Activated CD4-positive, CD25-positive, alpha-beta regulatory T cell (primary cell): ENCODE results near the gene ITLN1.
A peak's percentile ranks its signal among the peaks of the same experiment; 100 is the strongest.

Source experiments
- DNase-seq, 4 experiments: peaks; one replicate each; lab custom pipeline; 2025; lab: John Stamatoyannopoulos, UW

Gene ITLN1

DNA sequence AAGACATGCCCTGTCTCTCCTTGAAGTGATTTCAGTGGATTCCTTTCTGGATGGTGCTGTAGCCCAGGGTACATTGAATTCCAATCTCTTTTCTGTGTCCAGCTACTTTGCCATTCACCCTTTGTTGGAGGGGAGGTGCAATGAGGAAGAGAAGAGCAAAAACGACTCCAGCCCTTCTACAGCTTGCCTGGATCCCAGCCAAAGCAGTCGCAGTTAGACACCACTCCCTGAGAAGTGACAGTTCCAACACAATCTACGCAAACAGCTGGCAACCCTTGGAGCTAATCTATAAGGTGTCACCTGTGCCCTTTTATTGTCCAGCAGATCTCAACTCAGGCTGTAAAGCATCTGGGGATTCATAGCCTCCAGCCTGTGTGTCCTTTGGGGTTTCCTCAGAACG lies 26.9 kb downstream of the ITLN1 start:
- DNase-seq: no peak

DNA sequence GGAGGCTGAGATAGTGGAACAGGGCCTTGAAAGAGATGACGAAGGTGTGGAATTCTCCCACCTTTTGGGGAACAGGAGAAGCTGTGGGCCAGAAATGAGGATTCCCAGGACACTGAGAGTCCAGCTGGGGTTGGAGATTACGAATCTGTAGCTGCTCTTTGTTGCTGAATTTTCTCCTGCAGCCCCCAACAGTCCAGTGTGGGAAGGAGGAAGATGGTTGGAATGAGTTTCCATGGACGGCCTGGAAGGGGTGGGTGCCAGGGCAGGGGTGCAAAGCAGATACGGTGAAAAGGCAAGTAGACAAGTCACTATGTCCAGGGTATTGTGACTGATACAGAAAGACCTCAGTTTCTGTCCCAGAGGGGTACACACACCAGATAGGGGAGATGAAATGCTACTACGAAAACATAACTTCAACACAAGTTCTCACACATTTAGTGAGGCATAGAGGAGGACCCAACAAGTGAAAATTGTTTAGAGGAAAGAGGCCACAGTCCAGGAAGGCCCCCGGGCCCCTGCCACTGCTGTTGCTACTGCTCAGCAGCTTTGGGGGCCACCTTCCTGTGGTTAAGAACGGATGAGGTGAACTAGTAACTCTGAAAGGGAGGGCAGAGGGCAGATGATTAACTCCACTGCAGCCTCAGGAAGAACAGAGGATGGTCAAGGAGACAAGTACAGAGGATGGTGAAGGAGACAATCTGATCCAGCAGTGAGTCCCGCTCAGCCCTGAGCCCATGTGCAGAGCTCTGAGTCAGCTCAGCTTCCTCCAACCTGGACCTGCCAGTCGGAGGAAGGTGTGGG lies 29.6 kb downstream of the ITLN1 start:
- DNase-seq: no peak

DNA sequence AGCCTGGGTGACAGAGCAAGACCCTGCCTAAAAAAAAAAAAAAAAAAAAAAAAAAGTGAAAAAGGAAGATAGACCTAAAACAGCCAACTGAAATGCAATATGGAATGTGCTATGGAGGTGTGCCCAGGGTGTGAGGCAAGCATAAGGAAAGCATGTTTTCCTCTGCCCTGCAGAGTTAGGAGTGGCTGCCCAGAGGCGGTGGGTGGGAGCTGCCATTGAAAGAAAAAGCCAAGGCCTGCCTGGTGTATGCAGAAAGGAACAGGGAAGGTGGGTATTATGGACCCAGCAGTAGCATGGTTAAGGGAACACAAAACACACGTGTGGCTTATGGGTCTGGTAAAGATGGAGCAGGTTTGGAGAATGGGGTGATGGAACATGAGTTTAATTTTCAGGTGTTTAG lies 31.2 kb downstream of the ITLN1 start:
- no peak for DNase-seq

DNA sequence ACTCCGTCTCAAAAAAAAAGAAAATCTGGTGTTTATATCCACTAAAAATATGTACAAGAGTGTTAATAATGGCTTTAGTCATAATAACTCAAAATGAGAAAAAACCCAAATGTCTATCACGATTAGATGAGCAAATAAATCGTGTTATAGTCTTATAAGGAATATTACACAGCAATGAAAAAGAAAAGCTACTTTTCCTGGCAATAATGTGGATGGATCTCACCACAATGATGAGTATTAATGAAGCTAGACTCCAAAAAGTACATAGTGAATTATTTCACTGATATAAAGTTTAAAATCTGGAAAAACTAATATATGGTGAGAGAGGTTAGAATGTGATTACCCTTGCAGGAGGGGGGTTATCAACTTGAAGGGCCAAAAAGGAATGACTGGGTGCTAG lies 32.0 kb downstream of the ITLN1 start:
- DNase-seq: no peak

DNA sequence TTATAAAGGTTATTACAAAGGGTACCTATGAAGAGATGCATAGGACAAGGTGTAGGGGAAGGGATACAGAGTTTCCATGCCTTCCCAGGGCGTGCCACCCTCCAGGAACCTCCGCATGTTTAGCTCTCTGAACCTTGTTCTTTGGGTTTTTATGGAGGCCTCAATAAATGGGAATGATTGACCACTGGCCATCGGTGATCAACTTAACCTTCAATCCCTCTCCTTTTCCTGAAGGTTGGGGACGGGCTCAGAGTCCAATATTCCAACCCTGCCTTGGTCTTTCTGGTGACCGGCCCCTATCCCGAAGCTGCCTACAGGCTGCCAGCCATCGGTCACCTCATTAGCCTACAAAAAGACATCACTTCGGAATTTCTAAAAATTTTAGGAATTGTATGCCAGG lies 34.0 kb downstream of the ITLN1 start:
- DNase-seq: no peak

DNA sequence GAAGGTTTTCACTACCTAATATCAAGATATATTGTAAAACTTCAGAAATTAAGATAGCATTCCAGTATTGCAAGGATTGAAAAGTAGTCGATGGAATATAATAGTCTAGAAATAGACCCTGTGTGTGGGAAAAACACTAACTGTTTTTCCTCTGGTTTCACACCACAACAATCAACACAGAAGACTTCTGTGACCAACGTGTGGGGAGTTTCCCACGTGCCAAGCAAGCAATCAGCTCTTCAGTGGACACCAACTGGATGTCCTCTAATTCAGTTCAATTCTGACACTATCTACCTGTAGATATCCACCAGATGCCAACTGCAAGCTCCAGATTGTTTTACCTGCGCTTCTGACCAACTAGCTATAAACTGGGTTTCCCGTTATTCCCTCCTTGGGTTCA lies 34.4 kb downstream of the ITLN1 start:
- DNase-seq: no peak

DNA sequence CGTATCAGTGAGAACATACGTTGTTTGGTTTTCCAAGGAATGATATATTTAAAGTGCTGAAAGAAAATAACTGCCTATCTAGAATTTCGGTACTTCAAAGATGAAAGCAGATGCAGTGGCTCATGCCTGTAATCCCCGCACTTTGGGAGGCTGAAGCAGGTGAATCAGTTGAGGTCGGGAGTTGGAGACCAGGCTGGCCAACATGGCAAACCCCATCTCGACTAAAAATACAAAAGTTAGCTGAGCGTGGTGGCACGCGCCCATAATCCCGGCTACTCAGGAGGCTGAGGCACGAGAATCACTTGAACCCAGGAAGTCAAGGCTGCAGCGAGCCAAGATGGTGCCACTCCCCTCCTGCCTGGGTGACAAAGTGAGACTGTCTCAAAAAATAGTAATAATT lies 38.7 kb downstream of the ITLN1 start:
- DNase-seq: no peak

DNA sequence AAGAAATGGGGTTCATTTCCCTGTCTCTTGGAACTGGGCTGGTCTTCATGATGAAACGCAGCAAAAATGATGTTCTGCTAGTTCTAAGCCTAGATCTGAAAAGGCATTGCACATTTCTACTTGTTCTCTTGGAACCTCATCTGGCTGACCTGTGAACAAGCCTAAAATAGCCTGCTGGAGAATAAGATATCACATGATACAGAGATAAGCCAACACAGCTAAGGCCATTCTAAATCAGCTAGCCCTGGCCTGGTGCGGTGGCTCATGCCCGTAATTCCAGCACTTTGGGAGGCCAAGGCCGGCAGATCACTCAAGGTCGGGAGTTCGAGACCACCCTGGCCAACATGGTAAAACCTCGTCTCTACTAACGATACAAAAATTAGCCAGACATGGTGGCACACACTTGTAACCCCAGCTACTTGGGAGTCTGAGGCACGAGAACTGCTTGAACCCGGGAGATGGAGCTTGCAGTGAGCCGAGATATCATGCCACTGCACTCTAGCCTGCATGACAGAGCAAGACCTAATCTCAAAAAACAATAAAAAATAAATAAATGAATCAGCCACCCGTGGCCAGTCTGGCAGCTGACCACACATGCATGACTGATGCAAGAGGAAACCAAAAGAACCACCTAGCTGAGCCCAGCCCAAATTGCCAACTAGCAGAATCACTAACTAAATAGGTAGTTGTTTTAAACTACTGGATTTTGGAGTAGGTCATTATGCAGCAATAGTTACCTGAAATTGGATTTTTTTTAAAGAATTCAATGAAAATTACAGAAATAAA lies 40.3 kb downstream of the ITLN1 start:
- DNase-seq: no peak

DNA sequence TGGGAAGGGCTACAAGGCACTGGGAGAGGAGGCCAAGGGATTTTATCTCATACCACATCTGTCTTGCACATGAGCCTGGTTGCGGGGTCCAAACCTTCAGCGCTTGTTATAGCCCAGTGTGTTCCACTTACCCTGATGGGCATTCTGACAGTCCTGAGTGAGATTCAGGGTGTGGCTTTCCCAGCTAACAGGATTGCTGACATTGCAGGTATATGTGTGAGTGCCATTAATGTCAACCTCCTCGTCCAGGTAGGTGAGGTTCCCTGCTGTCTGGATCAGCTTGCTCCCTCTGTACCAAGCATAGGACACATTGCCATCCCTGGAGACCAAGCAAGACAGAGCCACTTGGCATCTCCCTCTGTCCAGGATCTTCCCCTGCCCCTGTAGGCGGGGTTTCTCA lies 43.9 kb downstream of the ITLN1 start:
- no peak for DNase-seq

DNA sequence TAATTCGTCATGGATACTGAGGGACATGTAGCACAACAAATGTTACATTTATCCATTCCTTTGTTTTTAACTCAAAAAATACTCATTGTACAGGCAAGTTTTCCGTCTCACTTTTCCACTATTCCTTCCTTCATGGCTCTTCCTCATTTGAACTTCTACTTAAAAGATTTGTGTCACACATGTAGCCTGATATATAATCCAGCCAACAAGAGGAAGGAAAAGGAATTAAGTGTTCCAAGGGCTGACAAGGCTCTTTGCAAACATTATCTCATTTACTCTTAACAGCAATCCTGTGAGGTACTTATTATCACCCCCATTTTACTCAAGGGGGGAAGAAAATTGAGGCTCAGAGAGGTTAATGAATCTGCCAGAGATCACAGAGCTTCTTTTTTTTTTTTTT lies 45.2 kb downstream of the ITLN1 start:
- no peak for DNase-seq

DNA sequence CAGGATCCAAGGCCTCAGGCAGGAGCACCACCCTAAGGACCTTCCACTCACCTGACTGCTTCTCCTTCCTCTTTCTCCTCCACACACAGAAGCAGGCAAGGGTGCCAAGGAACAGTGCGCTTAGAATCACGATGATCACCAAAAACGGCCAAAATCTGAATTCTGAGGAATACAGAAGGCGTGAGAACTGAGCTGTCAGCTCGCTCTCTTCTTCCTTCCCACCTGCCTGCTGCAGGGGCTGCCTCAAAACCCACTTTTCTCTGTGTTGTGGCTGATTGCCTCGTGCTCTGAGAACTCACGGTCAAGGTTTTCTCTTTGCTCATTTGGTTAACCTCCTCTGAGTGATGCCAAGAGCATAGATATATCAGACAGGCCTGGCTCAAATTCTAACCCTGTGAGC lies 46.1 kb downstream of the ITLN1 start:
- DNase-seq: no peak

DNA sequence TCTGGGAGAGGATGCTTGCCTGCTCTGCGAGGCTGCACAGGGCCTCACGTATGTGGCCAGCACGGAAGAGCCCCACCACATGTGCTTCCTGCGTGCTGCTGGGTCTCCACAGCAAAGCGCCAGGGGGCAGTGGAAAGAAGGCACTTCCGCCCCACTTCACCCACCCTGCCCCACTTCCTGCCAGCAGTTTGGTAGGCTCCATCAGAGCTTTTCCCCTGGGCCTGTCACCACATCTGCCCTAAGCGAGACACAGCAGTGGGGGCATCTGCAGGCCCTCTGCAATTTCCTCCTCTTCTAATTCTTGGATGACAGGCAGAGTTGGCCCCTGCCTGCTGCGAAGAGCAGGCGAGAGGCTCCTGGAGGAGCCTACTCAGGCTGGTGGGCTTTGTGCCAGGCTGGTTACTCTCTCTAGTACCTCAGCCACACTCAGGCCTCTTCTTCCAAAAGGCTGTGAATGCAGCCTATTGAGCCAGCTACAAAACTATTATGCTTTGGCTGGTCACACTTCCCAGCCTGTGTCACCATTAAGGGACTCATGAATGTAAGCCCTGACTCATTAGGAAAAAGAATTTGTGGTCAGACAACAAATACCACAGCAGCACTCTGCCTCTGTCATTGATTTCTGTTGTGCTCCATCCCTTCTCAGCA lies 47.3 kb downstream of the ITLN1 start:
- peak; percentile 19 to 84 (median 60) for DNase-seq

DNA sequence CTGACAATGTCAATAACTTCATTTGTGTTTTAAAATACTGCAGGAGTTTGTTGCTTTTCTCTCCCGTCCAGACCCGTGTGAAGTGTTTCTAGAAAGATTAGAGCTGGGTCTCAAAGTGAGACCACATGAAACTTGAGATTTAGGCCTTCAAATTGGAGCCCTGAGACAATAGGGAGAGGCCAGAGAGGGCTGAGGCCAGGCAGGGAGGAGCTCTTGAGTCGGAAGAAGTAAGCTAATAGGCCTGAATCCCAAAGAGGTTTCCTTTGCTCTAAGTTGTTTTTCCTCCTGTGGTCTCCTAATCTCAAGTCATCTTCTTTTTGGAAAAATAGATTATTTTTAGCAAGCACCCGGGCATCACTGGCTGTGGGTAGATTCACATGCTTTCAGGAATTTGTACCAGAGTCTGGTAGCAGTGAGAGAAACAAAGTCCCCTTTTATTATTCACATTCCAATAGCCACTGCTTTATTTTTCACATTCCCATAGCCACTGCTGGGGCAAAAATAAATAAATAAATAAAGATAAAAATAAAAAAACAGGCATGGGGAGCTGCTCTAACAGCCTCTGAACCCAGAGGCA lies 47.9 kb downstream of the ITLN1 start:
- no peak for DNase-seq

DNA sequence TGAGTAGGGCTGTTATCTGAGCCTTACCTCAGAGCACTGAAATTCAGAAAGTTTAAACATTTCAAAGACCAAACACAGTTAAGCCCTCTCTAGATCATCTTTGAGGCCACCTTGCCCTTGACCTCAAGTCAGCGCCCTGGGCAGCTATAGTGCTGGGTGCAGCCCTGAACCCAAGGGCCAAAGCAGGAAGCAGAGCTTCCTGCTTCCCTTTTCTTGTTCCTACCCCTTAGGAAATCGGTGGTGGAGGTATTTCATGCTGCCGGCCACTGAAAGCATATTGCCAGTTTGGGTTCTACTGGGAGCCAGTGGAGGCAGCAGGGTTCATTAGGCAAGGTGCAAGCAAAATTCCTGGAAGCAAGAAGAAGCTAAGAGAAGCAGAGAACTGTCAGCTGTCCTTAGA lies 48.4 kb downstream of the ITLN1 start:
- no peak for DNase-seq

DNA sequence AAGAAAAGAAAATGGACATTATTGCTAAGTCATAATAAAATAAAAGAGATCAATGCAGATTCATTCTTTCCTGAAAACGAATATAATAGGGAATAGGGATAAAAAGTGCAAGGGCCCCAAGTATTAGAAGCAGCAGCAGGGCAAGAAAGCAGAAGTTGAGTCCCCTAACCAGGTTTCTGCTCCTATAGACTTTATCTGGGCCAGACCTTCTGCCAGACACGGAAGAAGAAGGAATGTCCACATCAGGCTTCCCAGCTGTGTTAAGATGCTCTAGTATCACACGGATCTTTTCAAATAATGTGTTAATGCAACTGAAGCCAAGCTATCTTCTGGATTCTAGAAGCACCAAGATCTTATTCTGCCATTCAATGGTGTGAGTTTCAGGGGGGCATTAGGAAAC lies 49.2 kb downstream of the ITLN1 start:
- no peak for DNase-seq

DNA sequence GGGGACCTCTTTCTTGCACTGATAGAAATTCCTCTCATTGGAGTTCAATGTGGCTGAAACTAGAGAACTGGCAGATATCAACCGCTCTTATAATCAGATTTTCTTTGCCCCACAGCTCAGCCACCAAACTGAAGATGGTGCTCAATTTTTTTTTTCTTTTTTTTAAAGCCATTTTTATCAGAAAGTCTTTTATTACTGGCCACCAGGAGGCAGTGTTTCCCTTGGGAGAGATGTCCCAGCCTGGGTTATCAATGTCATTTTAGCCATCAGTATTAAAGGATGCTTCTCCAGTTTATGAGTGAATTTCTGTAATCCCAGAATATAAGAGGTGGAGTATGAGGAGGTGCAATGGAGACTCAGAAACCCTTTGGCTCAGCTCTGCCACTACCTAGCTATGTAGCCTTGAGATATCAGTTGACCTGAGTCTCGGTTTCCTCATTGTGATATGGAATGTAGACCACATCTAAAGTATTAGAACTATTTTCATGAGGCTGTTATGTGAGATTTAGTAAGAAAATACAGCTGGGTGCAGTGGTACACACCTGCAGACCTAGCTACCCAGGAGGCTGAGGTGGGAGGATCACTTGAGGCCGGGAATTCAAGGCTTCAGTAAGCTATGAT lies 49.9 kb downstream of the ITLN1 start:
- peak in 2 of 4 experiments; percentile 4 to 14 for DNase-seq

DNA sequence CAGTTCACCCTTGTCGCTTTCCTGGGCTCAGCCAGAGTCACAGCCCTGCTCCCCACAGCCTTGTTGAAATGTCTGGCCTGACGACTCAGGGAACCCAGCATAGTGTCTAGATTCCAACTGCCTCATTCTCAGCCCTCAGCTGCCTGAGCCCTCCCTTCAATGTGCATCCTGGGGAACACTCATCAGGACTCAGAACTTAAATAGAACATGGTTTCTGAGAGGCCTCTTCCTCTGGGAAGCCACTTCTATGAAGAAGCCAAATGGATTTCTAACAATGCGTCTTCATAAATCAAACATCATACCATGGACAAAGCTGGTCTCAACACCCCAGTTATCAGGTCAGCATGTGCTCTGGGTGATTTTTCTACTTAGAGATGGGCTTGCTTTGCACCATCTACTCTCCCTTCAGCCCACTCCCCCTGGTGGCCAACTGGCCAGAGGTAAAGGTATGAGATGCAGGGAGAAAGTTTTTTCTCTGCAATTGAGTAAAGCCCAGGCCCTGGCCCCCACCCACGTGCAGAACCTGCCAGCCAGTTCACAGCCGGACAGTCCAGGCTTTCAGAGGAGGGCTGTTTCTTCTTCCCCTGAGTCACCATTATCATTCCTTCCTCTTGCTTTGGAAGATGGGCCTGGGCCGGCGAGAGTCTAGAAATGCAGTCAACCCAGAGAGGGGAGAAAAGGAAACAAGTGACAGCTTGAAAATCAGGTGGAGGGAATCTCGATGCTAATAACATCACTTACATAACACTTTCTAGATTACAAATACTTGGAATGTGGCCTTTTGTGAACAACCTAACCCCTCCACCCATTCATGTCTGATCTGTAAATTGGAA lies 54.4 kb downstream of the ITLN1 start:
- DNase-seq: peak; percentile 57 to 74 (median 65)

DNA sequence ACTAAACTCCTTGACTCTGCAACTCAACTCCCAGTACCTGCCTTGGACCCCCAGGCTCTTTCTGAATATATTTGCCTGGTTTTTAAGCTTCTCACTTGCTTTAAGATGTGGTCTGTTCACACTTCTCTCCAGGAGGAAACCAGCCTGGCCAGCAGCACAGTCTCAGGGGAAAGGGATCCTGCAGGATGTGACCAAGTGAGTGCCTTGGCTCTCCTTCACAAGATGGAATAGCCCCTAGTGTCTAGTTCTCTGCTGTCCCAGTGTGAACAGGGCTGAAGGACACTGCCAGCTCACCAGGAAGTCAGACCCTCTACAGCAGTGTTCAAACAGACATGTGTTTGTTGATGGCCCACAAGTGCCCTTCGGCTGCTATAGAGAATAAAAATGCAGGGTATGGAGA lies 55.2 kb downstream of the ITLN1 start:
- DNase-seq: no peak

DNA sequence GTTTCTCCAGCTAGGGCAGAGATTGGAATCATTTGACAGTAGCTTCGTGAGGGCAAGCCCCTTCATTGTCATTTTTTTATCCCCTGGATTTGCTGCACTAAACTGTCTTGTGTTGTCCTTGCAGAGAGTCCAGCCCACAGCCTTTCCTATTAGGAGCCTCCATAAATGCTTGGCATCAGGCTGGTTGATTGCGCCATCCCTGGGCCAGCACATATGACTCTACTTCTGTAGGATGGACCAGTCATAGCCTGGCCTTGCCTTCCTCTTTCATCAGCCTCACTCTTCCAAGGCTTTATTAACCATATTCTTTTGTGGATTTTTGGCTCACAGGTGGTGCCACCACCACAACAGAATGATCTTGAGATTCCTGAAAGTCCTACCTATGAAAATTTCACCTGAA lies 57.6 kb downstream of the ITLN1 start:
- no peak for DNase-seq

DNA sequence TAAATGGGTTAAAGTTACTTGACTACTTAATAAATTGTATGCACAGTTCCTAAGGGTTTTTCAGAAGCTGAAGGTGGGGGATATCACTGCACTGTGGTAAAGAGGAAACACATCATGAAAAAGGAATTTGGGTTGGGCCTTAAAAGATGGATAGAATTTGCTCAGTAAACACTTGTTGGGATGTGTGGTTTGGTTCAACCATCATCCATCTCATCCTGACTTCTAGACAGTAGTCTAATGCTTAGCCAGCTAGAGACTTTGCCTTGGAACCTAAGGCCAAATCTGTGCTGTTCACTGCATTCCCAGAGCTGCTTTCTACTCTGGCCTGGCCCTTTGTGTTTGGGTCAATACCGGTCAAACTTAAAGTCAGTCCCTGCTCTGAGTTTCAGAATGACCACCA lies 58.4 kb downstream of the ITLN1 start:
- DNase-seq: no peak
